IMR-90 (cell line): Measurements from ENCODE around the gene MXRA8. TPM values are rescaled to one million over a fixed set of nuclear protein-coding genes. Genes with fewer than 3 reads are reported as not detected.
A peak's percentile ranks its signal among the peaks of the same experiment; 100 is the strongest.

Experiments used
- ATAC-seq: fragments of 200-7000 bp; cut with Tn5 transposase; 2 replicates; pipeline ENCODE4 v1.9.1; 2020; ENCODE audit warnings: low read depth, mild to moderate bottlenecking, moderate library complexity
- BruUV-seq: library from RNA; stranded (reverse); fragments of 400-500 nt; replicated peaks from 2 replicates; lab custom pipeline; 2021; lab: Mats Ljungman, UMichigan
- CTCF ChIA-PET: fragments of 300-600 bp; formaldehyde crosslinking; extraction: SDS; loops from one replicate; lab custom pipeline; 2021; ENCODE audit warnings: antibody characterized with exemption; lab: Yijun Ruan, JAX
- POLR2A ChIA-PET: fragments of 300-600 bp; sonication (Branson Sonifier 250); formaldehyde crosslinking; loops from one replicate; lab custom pipeline; 2022; ENCODE audit warnings: antibody characterized with exemption; ENCODE audit not compliant: unreplicated experiment; lab: Charles Lee
- DNase-seq: peaks from one replicate; pipeline ENCODE4 v3.0.0; 2013
- H2AFZ ChIP-seq: replicated peaks from 2 replicates; pipeline ENCODE3; 2013; ENCODE audit warnings: low read length, mild to moderate bottlenecking; ENCODE audit not compliant: poor library complexity
- H2AK5ac ChIP-seq: 2 replicates; pipeline ENCODE4 v1.6.1; 2013; ENCODE audit warnings: low read depth, low read length, inconsistent platforms
- H2AK9ac ChIP-seq: replicated peaks from 2 replicates; pipeline ENCODE3; 2013; ENCODE audit warnings: mild to moderate bottlenecking, low read depth, low read length, moderate library complexity; ENCODE audit not compliant: poor library complexity
- H2BK120ac ChIP-seq: 2 replicates; pipeline ENCODE4 v1.6.1; 2013; ENCODE audit warnings: low read depth, low read length, inconsistent platforms
- H2BK15ac ChIP-seq: 3 replicates; pipeline ENCODE4 v1.6.1; 2013; ENCODE audit warnings: low read depth, low read length, inconsistent platforms
- H2BK20ac ChIP-seq: 2 replicates; pipeline ENCODE4 v1.6.1; 2013; ENCODE audit warnings: low read depth, mild to moderate bottlenecking, inconsistent platforms, low read length, moderate library complexity
- H2BK5ac ChIP-seq: 2 replicates; pipeline ENCODE4 v1.6.1; 2013; ENCODE audit warnings: mild to moderate bottlenecking, low read depth, low read length, inconsistent platforms; ENCODE audit not compliant: poor library complexity, severe bottlenecking
- H3K14ac ChIP-seq: replicated peaks from 2 replicates; pipeline ENCODE4 v1.6.1; 2013; ENCODE audit warnings: low read depth, low read length, inconsistent platforms
- H3K18ac ChIP-seq: 2 replicates; pipeline ENCODE4 v1.6.1; 2013; ENCODE audit warnings: low read depth, low read length, control low read depth
- H3K23ac ChIP-seq: 2 replicates; pipeline ENCODE4 v1.6.1; 2013; ENCODE audit warnings: low read depth, low read length, inconsistent platforms
- H3K27ac ChIP-seq: 2 replicates; pipeline ENCODE4 v1.5.1; 2013; ENCODE audit warnings: mild to moderate bottlenecking, control low read depth, low read length; ENCODE audit not compliant: insufficient read depth
- H3K27me3 ChIP-seq: 2 replicates; pipeline ENCODE4 v1.6.1; 2013; ENCODE audit warnings: low read length; ENCODE audit not compliant: control insufficient read depth, insufficient read depth
- H3K36me3 ChIP-seq: 2 replicates; pipeline ENCODE4 v1.6.1; 2013; ENCODE audit warnings: low read length, mixed read lengths; ENCODE audit not compliant: control insufficient read depth, insufficient read depth
- H3K4ac ChIP-seq: 2 replicates; pipeline ENCODE4 v1.6.1; 2013; ENCODE audit warnings: low read depth, low read length, inconsistent platforms
- H3K4me1 ChIP-seq: 2 replicates; pipeline ENCODE4 v1.6.1; 2013; ENCODE audit warnings: low read length, mixed read lengths; ENCODE audit not compliant: control insufficient read depth, insufficient read depth
- H3K4me2 ChIP-seq: 2 replicates; pipeline ENCODE4 v1.6.1; 2013; ENCODE audit warnings: low read depth, mild to moderate bottlenecking, control low read depth, low read length, moderate library complexity
- H3K4me3 ChIP-seq: 2 replicates; pipeline ENCODE4 v1.5.1; 2013; ENCODE audit warnings: low read depth, mild to moderate bottlenecking, control low read depth, low read length, moderate library complexity; ENCODE audit not compliant: insufficient read depth
- H3K56ac ChIP-seq: 2 replicates; pipeline ENCODE4 v1.6.1; 2013; ENCODE audit warnings: low read length, inconsistent platforms; ENCODE audit not compliant: insufficient read depth; ENCODE audit errors: extremely low read depth
- H3K79me1 ChIP-seq, 2 experiments: 2 replicates each; pipeline ENCODE4 v1.6.1; 2013; ENCODE audit warnings: low read length in 2 of 2, inconsistent platforms in 1 of 2, low read depth in 1 of 2
- H3K9ac ChIP-seq: 2 replicates; pipeline ENCODE4 v1.6.1; 2013; ENCODE audit warnings: low read depth, low read length, control low read depth
- H3K9me1 ChIP-seq: 2 replicates; pipeline ENCODE4 v1.6.1; 2013; ENCODE audit warnings: low read length, inconsistent platforms; ENCODE audit not compliant: insufficient read depth
- H3K9me3 ChIP-seq: 2 replicates; pipeline ENCODE4 v1.6.1; 2013; ENCODE audit warnings: low read length; ENCODE audit not compliant: control insufficient read depth, insufficient read depth
- H4K20me1 ChIP-seq: 2 replicates; pipeline ENCODE4 v1.6.1; 2013; ENCODE audit warnings: low read length, inconsistent platforms; ENCODE audit not compliant: insufficient read depth
- H4K5ac ChIP-seq: 2 replicates; pipeline ENCODE4 v1.6.1; 2013; ENCODE audit warnings: mild to moderate bottlenecking, low read depth, low read length, control low read depth
- H4K8ac ChIP-seq, 2 experiments: 2 replicates each; pipeline ENCODE4 v1.6.1; 2013; ENCODE audit warnings: low read depth in 2 of 2, low read length in 2 of 2, control low read depth in 1 of 2, inconsistent platforms in 1 of 2
- H4K91ac ChIP-seq: 2 replicates; pipeline ENCODE4 v1.6.1; 2013; ENCODE audit warnings: low read depth, low read length, inconsistent platforms; ENCODE audit not compliant: insufficient read depth
- BHLHE40 ChIP-seq: fragments of 150-350 bp; IDR thresholded peaks from 2 replicates; pipeline ENCODE4 v1.6.1; 2016; ENCODE audit warnings: mild to moderate bottlenecking, low read depth, low read length
- CEBPB ChIP-seq: IDR thresholded peaks from 2 replicates; pipeline ENCODE4 v1.6.1; 2012; ENCODE audit warnings: low read depth, low read length, improper control_type of control experiment
- CHD1 ChIP-seq: IDR thresholded peaks from 2 replicates; pipeline ENCODE4 v1.6.1; 2012; ENCODE audit warnings: low read depth, low read length, improper control_type of control experiment
- MAFK ChIP-seq: IDR thresholded peaks from 2 replicates; pipeline ENCODE4 v1.6.1; 2012; ENCODE audit warnings: low read depth, low read length, improper control_type of control experiment
- MAZ ChIP-seq: IDR thresholded peaks from 2 replicates; pipeline ENCODE4 v1.6.1; 2012; ENCODE audit warnings: low read depth, mild to moderate bottlenecking, low read length, improper control_type of control experiment, moderate library complexity, borderline replicate concordance
- MXI1 ChIP-seq: IDR thresholded peaks from 2 replicates; pipeline ENCODE4 v1.6.1; 2012; ENCODE audit warnings: low read depth, mild to moderate bottlenecking, low read length, moderate library complexity, borderline replicate concordance
- POLR2A ChIP-seq: IDR thresholded peaks from 2 replicates; pipeline ENCODE4 v1.6.1; 2012; ENCODE audit warnings: mild to moderate bottlenecking, low read depth, low read length
- RAD21 ChIP-seq: IDR thresholded peaks from 2 replicates; pipeline ENCODE4 v1.6.1; 2012; ENCODE audit warnings: low read length, improper control_type of control experiment
- RCOR1 ChIP-seq: IDR thresholded peaks from 2 replicates; pipeline ENCODE4 v1.6.1; 2012; ENCODE audit warnings: mild to moderate bottlenecking, low read length, improper control_type of control experiment; ENCODE audit not compliant: insufficient replicate concordance
- RFX5 ChIP-seq: IDR thresholded peaks from 2 replicates; pipeline ENCODE4 v1.8.0; 2012; ENCODE audit warnings: low read depth, mild to moderate bottlenecking, low read length, moderate library complexity
- SMC3 ChIP-seq: fragments of 150-350 bp; IDR thresholded peaks from 2 replicates; pipeline ENCODE4 v1.6.1; 2016; ENCODE audit warnings: low read depth, mild to moderate bottlenecking, antibody characterized with exemption, low read length, moderate library complexity
- WGBS, 2 experiments: methylation state at CpG; one replicate each; pipeline versions ENCODE4 v1.1.5 to v1.1.7; 2013; ENCODE audit warnings: missing lambda C conversion rate in 2 of 2; ENCODE audit not compliant: insufficient read length in 1 of 2; ENCODE audit errors: extremely low coverage in 2 of 2; 5-methylcytosine and 5-hydroxymethylcytosine counted together
- dilution Hi-C: fragments of 300-500 bp; cut with HindIII; formaldehyde crosslinking; loops from one replicate; pipeline ENCODE4 v1.14.3; 2018; ENCODE audit warnings: low sequenced_read_pairs; ENCODE audit not compliant: unreplicated experiment
- in situ Hi-C: fragments of 300-500 bp; cut with MboI; formaldehyde crosslinking; loops from 3 replicates; pipeline ENCODE4 v1.14.3; 2019; ENCODE audit warnings: low sequenced_read_pairs, inconsistent platforms, mixed read lengths
- intact Hi-C: fragments of 100-400 bp; cut with micrococcal nuclease; formaldehyde crosslinking; loops from 2 replicates; pipeline ENCODE4 v1.10.0; 2022
- polyA plus RNA-seq, 3 experiments: library from polyadenylated mRNA; depleted of rRNA; stranded (reverse); fragments of >200 nt; gene quantifications; 2 replicates each; pipeline ENCODE4 v1.2.3, GENCODE V29; 2012; ENCODE audit warnings: low replicate concordance in 1 of 3
- total RNA-seq: library from RNA; depleted of rRNA; stranded (reverse); fragments of >200 nt; gene quantifications from 2 replicates; pipeline ENCODE4 v1.2.3, GENCODE V29; 2012
- TF ChIP-seq, protein P1 (sequence below): conservative IDR thresholded peaks from 2 replicates; pipeline ENCODE4 v1.5.1; 2012; ENCODE audit warnings: mild to moderate bottlenecking, low read depth, low read length, improper control_type of control experiment
- TF ChIP-seq, protein P2 (sequence below): fragments of 150-350 bp; IDR thresholded peaks from 2 replicates; pipeline ENCODE4 v1.6.1; 2017; ENCODE audit warnings: mild to moderate bottlenecking, antibody characterized with exemption, low read length, low read depth

The MXRA8 gene
- total and polyA plus RNA-seq, 2 of the 4 experiments (the other 2 are of a cell fraction), result 92.5 to 469 TPM

GRCh38 chr1:1311107-1312104 is 46.9 kb downstream of the MXRA8 start (continued):
- TF ChIP-seq RCOR1, result no peak

DNA sequence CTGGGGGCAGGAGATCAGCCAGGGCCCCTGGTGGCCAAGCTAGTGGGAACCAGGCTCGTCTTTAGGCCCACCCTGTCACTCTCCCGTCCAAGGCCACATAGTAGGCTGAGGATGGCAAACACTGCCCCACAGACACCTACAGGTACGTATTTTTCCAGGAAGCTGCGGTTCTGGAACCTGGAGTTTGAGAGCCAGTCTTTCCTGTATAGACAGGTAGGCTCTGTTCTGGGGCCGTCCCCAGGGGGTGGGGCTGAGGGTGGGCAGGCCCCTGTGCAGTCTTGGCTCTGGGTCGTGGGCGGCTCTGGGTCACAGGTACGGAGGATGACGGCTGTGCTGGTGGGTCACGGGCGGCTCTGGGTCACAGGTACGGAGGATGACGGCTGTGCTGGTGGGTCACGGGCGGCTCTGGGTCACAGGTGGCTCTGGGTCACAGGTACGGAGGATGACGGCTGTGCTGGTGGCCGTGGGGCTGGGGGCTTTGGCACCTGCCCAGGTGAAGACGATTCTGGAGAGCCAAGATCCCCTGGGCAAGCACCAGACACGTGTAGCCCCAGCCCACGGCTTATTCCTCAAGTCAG is 47.8 kb downstream of the MXRA8 start:
- H3K9ac ChIP-seq, result no peak overlapping the region
- no peak overlapping the region for H3K4ac ChIP-seq
- no peak overlapping the region for H2BK5ac ChIP-seq
- no peak overlapping the region for H3K27ac ChIP-seq
- H3K9me3 ChIP-seq, result no peaks in the 10 kb centered on the region
- no peak overlapping the region for H3K14ac ChIP-seq
- in situ Hi-C loops (no loop called here), dilution Hi-C loops (no loop called here), intact Hi-C loops (no loop called here)
- no peak overlapping the region for H4K8ac ChIP-seq
- no peak overlapping the region for H2BK15ac ChIP-seq
- no peak overlapping the region for H3K23ac ChIP-seq
- no peak overlapping the region for H2BK20ac ChIP-seq
- peaks cover 50% of the 10 kb centered on the region for H4K20me1 ChIP-seq
- DNase-seq, result no peak
- peak overlapping the region; percentile 65 for H2AK9ac ChIP-seq
- BruUV-seq, result no TSS peak
- no peaks in the 10 kb centered on the region for H3K27me3 ChIP-seq
- no peak overlapping the region for H2BK120ac ChIP-seq
- H3K9me1 ChIP-seq, result peaks cover 3% of the 10 kb centered on the region
- no peak overlapping the region for H3K56ac ChIP-seq
- 87% methylated on average over 19 of the region's 21 CpGs; no CpG with 5 or more reads in 1 of the 2 experiments for WGBS, 2 experiments
- H4K91ac ChIP-seq, result no peak overlapping the region
- no peak overlapping the region for H3K4me3 ChIP-seq
- H2AK5ac ChIP-seq, result no peak overlapping the region
- no peak overlapping the region for H2AFZ ChIP-seq
- no peak overlapping the region for H3K18ac ChIP-seq
- H4K5ac ChIP-seq, result no peak overlapping the region
- H3K79me1 ChIP-seq, result peaks cover 5 to 49% of the 10 kb centered on the region in 2 experiments
- CTCF ChIA-PET, result no interaction called here
- POLR2A ChIA-PET, result no interaction called here
- no peak overlapping the region for H3K4me2 ChIP-seq
- H3K36me3 ChIP-seq, result peaks cover 54% of the 10 kb centered on the region
- ATAC-seq, result no peak
- peaks cover 19% of the 10 kb centered on the region for H3K4me1 ChIP-seq
- no peak for TF ChIP-seq MAZ
- TF ChIP-seq, protein P1, sequence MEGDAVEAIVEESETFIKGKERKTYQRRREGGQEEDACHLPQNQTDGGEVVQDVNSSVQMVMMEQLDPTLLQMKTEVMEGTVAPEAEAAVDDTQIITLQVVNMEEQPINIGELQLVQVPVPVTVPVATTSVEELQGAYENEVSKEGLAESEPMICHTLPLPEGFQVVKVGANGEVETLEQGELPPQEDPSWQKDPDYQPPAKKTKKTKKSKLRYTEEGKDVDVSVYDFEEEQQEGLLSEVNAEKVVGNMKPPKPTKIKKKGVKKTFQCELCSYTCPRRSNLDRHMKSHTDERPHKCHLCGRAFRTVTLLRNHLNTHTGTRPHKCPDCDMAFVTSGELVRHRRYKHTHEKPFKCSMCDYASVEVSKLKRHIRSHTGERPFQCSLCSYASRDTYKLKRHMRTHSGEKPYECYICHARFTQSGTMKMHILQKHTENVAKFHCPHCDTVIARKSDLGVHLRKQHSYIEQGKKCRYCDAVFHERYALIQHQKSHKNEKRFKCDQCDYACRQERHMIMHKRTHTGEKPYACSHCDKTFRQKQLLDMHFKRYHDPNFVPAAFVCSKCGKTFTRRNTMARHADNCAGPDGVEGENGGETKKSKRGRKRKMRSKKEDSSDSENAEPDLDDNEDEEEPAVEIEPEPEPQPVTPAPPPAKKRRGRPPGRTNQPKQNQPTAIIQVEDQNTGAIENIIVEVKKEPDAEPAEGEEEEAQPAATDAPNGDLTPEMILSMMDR, result no peak
- TF ChIP-seq SMC3, result no peak
- no peak for TF ChIP-seq MAFK
- no peak for TF ChIP-seq RAD21
- TF ChIP-seq RFX5, result no peak
- no peak for TF ChIP-seq POLR2A
- TF ChIP-seq MXI1, result no peak
- TF ChIP-seq CEBPB, result no peak
- TF ChIP-seq BHLHE40, result no peak
- TF ChIP-seq, protein P2, sequence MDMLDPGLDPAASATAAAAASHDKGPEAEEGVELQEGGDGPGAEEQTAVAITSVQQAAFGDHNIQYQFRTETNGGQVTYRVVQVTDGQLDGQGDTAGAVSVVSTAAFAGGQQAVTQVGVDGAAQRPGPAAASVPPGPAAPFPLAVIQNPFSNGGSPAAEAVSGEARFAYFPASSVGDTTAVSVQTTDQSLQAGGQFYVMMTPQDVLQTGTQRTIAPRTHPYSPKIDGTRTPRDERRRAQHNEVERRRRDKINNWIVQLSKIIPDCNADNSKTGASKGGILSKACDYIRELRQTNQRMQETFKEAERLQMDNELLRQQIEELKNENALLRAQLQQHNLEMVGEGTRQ, result no peak
- TF ChIP-seq CHD1, result no peak
